Raji (cell line): ENCODE measurements around the gene MFNG.

Experiments used
- POLR2A ChIP-seq: IDR thresholded peaks from 2 replicates; pipeline ENCODE4 v1.6.1; 2011; ENCODE audit warnings: low read depth, low read length, control low read depth; ENCODE audit not compliant: insufficient read depth

Gene MFNG, protein sequence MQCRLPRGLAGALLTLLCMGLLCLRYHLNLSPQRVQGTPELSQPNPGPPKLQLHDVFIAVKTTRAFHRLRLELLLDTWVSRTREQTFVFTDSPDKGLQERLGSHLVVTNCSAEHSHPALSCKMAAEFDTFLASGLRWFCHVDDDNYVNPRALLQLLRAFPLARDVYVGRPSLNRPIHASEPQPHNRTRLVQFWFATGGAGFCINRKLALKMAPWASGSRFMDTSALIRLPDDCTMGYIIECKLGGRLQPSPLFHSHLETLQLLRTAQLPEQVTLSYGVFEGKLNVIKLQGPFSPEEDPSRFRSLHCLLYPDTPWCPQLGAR

DNA sequence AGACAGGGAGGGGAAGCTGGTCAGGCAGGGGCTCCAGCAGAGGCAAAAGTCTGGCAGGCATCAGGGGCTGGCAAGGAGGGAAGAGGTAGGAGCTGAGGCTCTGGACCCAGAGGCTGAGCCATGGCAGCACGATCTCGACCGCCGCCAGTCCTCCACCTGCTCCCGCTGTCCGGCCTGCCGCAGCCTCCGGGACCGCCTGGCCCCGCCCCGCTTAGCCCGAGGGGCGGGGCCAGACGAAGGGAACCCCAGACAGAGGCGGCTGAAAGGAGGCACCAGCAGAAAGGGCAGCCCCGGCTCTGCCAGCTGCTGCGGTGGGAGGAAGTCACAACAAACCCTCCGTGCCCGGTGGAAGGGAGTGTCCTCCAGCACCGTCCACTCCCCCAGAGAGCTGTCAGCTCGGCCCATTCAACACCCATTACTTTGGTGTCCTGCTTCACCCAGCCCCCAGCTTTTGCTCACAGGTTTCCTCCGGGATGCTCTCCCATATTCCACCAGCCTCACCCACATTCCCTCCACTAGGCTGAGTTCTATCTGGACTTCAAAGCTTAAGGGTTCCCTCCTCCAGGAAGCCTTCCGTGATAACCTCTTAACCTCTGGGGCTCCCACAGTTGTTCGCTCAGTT is at the start of gene MFNG:
MFNG (minus strand) TSS at position 161 of the 622 bp plus-strand sequence. CDS start 207 bp downstream, outside the sequence.
- TF ChIP-seq POLR2A = peak; percentile 96

DNA sequence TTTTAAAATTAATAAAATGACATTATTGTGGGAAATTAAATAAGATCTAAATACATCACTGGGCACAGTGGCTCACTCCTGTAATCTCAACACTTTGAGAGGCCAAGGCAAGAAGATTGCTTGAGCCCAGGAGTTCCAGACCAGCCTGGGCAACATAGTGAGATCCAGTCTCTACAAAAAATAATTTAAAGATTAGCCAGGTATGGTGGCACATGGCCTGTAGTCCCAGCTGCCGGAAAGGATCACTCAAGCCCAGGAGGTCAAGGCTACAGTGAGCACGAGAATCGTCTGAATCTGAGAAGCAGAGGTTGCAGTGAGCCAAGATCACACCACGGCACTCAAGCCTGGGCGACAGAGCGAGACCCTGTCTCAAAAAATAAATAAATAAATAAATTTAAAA is 49.0 kb upstream of the MFNG start:
- TF ChIP-seq POLR2A = no peak

DNA sequence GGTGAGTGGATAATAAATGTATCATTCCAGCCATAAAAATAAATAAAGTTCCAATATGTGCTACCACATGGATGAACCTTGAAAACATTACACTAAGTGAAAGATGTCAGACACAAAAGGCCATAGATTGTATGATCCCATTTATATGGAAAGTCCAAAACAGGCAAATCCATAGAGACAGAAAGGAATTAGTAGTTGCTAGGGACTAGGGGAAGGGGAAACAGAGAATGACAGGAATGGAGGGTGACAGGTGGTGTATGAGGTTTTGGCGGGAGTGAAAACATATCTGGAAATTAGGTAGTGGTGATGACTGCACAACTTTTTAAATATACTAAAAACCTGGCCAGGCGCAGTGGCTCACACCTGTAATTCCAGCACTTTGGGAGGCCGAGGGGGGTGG is 48.3 kb upstream of the MFNG start:
- TF ChIP-seq POLR2A = no peak

DNA sequence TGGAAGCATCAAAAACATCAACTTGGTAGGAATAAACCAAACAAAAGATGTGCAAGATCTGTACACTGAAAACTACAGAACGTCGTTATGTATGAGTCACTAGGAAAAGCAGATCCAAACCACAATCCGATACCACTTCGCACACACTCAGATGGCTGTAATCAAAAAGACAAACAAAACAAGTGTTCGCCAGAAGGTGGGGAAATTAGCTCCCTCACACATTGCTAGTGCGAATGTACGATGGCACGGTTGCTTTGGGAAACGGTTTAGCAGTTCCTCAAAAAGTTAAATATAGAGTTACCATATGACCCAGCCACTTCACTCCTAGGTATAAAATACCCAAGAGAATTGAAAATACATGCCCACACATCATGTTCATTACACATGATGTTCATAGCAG is 47.8 kb upstream of the MFNG start:
- TF ChIP-seq POLR2A = no peak

DNA sequence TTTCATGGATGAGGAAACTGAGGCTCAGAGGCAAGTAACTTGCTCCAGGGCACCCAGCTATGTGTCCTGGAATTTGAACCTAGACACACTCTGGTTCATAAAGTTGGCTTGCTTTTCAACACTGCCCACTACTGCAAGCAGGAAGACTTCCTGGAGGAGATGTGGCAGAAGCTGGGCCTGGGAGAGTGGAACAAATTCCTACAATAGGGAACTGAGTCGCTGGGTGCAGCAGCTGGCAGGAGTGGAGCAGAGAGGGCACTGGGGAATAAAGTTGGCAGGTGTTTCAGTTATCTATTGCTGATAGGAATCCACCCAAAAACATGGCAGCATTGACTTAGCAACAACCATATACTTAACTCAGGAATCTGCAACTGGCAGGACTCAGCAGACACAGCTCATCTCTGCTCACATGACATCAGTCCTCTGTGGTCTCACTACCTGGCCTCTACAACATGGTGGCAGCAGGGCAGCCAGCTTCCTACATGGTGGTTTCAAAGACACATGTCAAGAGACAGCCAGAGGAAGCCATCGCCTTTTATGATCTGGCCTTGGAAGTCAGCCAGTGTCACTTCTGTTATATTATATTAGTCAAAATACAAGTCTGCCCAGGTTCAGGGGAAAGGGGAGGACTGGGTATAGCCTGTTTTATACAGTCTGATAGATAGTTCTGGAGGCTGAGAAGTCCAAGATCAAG is 43.6 kb upstream of the MFNG start:
- no peak for TF ChIP-seq POLR2A

DNA sequence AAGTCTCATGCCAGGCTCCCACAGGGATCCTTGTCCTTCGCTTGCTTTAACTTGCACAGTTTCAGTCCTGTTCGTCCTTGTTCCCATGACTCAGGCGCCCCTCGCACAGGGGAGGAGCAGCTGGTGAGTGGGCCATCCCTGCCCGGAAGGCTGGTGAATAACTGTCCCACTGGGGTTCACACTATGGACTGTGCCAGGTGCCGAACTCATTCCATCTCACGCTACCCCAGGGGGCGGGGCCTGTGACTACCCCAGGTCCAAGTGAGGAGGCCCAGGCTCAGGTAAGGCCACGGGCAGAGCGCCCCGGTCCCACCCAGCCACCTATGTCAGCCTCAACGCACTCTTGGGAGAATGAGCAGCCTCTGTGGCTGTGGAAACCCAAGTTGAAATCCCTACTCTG is 40.2 kb upstream of the MFNG start:
- no peak for TF ChIP-seq POLR2A

DNA sequence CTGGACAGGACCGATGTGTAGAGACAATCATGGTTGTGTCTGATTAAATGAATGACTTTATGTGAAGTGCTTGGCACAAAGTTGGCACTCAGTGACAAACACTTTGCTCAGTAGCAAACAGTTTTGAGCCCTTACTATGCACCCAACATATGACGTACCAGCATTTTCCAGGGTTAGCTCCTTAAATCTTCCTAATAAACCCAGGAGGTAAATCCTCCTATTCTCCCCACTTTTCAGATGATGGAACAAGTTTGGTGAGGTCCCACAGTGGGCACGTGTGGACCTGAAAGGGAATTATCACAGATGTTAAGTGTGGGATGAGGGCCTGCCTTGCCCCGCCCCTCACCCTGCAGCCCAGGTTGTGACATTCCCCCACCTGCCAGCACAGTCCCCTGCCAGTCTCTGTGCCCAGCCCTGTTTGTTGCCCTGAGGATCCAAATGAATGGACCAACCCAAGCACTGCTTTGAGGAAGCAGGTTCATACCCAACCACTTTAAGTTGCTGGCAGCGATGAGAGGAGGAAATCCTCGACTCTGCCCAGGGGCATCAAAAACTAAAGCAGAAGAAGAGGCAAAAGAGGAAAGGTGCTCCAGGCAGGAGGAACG is 39.7 kb upstream of the MFNG start:
- TF ChIP-seq POLR2A = no peak

DNA sequence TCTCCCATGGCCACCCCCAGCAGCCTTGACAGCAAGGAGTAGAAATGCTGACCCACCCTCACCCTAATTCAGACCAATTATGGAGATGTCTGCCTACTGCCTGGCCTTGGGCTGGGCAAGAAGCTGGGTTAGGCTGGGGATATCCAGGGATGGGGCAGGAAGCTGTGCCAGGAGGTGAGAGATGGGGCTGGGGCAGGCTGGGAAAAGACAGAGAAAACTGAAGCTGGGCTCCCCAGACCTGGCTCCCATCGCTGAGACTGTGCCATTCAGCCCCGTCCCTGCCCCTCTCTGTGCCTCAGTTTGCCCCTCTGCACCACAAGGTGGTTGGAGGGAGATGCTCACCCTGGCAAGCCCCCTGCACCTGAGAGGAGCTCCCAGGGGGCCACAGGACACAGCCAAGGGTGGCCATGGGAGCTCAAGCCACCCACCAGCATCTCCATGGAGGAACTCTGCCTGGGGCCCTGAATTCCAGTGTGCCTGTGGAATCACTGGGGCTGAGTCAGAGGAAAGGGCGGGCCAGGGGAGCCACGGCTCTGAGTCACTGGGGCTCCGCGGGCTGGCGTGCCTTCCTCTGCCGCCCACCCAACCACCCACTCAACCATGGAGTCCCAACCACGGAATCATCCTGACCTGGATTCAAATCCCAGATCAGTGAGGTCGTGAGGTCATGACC is 39.0 kb upstream of the MFNG start:
- no peak for TF ChIP-seq POLR2A

DNA sequence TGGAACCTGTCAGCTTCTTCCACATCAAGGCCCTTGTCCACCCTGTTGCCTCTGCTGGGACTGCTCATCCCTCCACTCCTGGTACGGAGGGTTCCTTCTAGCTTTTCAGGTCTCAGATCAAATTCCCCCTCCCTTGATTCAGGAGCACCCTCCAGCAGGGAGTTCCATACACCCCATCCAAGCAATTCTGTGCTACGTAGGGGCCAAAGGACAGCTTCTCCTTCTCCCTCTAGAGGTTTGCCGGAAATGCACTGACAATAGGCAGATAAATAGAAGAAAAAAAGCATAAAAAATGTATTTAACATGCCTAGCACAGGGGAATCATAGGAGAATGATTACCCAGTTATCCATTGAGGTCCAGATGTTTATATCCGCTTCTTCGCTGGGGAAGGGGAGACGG is 36.3 kb upstream of the MFNG start:
- TF ChIP-seq POLR2A = no peak

DNA sequence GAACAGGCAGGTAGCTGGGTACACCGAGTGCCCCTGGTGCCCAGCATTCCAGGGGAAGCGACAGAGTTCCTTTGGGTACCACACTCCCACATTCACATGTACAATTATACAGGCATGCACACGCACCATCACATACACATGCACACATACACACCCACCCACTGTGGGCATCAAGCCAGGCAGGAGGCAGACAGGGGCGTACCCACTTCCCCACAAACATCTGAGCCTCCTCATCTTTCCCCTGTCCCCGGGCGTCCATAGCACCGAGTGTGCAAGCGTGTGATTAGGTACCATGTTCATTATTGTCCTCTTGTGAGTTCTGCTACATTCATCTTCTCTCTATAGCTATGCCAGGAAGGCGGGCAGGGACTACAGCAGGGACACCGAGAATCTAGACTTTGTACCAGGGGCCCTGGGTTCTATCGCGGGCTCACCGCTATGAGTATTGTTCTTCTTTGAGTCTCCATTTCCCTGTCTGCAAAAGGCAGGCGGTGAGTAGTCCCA is 35.1 kb upstream of the MFNG start:
- no peak for TF ChIP-seq POLR2A

DNA sequence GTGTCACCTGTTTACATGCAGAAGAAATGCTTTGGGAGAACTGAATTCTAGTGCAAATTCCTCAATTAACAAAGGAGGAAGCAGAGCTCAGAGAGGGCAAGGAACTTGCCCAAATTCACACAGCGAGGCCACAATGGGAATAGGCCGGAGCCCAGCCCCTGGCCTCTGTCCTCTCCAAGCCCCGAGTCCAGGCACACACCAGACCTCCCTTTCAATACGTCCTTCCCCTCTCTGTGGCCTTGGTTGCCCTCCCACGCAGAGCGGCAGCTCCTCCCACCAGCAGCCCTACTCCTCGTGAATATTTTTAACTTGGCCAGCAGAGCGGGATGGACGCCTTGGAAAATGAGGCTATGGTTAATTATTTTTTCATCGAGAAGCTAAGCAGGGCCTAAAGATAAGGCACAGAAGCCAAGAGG is 34.6 kb upstream of the MFNG start:
- TF ChIP-seq POLR2A = no peak

DNA sequence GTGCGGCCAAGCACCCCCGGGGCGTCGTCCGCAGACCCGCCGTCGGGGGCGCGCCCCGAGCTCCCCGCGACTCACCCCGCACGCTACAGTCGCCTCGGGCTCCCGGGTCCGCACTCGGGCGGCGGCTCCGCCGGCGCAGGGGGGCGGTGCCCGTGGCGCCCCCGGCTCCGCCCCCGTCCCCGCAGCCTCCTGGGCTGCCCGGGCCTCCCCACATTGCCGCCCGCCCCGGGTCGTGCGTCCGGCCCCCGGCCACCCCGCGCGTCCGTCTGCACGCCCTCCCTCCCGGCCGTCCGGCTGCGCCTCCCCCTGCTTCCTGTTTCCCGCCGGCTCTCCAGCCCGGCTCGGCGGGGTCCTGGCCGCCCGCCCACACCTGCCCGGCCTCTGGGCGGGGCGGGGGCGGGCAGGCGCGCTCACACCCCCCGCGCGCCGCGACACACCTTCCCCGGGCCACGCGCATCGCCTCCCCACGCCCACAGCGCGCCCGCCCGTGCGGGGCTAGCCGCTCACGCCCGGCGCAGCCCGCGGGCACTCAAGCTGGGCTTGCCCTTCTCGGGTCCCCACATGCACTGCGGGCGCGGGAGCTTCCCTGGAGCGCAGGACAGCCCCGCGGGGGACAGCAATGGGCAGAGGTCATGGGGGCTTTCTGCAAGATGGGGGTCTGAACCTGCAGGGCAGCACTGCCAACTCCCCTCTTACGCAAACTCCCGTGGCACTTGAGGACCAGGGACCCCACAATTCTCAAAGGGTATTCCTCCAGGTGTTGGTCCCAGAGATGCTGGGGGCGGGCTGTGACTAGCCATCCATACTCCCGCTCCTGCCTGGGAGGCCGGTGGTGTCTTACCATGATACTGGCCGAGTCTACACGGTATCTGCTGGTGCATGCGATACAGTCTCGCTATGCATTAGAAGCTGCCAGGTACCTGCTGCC is 33.3 kb upstream of the MFNG start, which contains the start of gene CARD10:
CARD10 (minus strand) TSS at position 148 of the 928 bp plus-strand sequence. CDS start 215 bp downstream, outside the sequence.
- TF ChIP-seq POLR2A = no peak

DNA sequence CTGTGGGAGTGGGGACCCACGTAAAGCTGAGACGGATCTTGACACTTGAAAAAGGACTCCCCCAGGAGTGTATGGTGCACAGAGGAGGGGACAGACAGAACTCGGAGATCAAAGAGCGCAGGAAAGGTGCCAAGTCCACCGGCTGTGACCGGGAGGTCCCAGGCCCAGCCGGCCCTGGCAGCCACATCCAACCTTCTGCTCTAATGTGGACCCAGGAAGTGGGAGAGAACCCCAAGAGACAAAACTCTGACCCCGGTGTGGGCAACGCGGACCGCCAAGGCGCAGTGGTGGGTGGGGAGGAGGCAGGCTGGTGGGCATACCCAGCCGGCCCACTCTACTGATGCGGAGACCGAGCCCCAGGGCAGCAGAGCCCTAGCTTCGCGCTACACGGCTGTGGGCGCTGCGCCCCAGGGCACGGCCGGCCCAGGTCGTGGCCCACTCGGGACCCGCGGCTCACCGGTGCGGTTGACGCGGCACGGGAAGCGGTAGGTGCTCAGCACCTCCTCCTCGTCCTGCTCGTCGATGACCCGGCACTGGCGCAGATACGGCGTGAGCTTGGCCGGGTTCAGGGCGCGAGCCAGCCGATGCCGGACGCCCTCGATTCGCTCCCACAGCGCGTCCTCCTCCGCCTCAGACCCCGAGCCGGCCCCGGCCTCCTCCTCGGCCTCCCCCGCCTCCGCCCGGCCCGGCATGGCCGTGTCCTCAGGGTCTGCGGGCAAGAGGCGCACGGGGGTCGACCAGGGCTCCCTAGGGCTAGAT is 32.5 kb upstream of the MFNG start:
- no peak for TF ChIP-seq POLR2A
